OCI-LY7 (cell line): ENCODE measurements around the gene AMMECR1.

Experiments used
- CTCF ChIP-seq: fragments of 200-600 bp; sonication (generic); conservative IDR thresholded peaks from 2 replicates; pipeline ENCODE4 v1.5.1; 2014; ENCODE audit warnings: mild to moderate bottlenecking, antibody characterized with exemption, low read length, moderate library complexity, mixed read lengths
- EZH2phosphoT487 ChIP-seq: fragments of 200-600 bp; sonication (generic); IDR thresholded peaks from 2 replicates; pipeline ENCODE4 v1.6.1; 2018; ENCODE audit warnings: low read depth, borderline replicate concordance, mild to moderate bottlenecking, mixed run types, antibody characterized with exemption, low read length, moderate library complexity, mixed read lengths

GRCh38 chrX:110326712-110327111 is 8.8 kb upstream of the AMMECR1 start:
- TF ChIP-seq CTCF (no peak), EZH2phosphoT487 (no peak)
